ENCODE data around the gene GREB1. TPM values are rescaled to one million over a fixed set of nuclear protein-coding genes. Genes with fewer than 3 reads are reported as not detected.

Gene GREB1
- total RNA-seq, 1 experiment from 2014 or later, result 1.3 TPM

DNA sequence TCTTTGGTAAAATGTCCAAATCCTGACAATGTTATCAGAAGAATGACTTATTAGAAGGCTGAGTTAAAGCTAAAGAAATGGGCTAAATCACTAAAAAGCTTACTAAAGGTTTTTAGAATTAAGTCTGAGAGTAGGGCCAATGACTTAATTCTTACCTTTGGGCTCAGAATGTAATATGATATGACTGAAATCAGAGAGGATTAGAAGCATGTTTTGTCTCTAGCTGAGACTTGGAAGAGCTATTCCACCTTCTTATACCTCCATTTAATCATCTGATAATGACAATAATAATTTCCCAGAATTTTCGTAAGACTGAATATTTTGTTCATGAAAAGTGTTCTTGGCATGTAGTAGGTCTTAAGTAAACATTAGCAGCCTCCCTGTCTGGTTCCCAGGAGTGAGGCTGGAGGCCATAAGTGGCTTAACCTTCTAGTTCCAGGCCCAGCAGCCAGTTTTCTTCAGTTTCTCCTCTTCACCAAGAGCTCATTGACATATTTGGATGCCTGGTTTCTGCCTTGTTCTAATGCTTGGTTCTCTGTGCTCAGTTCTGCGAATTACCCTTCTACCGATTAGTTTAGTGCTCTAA lies 42.4 kb upstream of the GREB1 start:
- no peak for DNase-seq (ENCODE audit: low spot score)
- Histone ChIP-seq H3K27me3 (replicated peaks; ENCODE audit: insufficient read depth, low read depth, low read length, poor library complexity) (no peaks in the 10 kb centered on the region), H3K36me3 (ENCODE audit: insufficient read depth, low read length, poor library complexity, severe bottlenecking) (no peaks in the 10 kb centered on the region), H3K9me3 (ENCODE audit: low read depth, low read length, poor library complexity, severe bottlenecking) (no peaks in the 10 kb centered on the region), H3K27ac (ENCODE audit: low read depth, low read length, poor library complexity, severe bottlenecking) (no peak overlapping the region), H3K4me3 (ENCODE audit: low read depth, low read length, poor library complexity, severe bottlenecking) (no peak overlapping the region), H3K4me1 (ENCODE audit: insufficient read depth, low read length, poor library complexity, severe bottlenecking) (no peaks in the 10 kb centered on the region)
- TF ChIP-seq CTCF (conservative IDR thresholded peaks at IDR 0.05; ENCODE audit: low read depth, low read length), result no peak
- no peak for TF ChIP-seq EZH2 (IDR thresholded peaks at IDR 0.05; ENCODE audit: borderline replicate concordance, low read depth, low read length, poor library complexity, severe bottlenecking)
- ChIA-PET POLR2A (ENCODE audit: low non-redundant PET) (no interaction called here), CTCF (no interaction called here)
- intact Hi-C loops (cut with micrococcal nuclease; ENCODE audit: unreplicated experiment), result no loop called here
- BruUV-seq (replicated peaks), result no TSS peak

DNA sequence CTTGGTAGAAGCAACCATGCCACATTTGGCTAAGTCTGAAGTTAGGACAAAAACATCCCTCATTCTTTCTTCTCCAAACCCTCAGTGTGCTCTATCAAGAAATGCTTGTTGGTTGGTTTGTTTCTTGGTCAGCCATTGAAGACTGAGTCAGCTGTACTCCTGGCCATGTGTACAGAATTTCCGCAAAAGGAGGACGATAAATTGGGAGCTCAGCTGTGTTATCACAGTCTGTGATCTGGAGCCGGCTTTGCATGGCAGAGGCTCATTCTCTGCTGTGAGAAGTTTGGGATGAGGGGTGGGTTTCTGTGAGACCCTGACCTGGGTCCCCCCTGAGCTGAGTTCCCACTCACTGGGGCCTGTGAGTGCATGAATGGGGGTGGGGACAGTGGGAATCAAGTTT lies 41.6 kb upstream of the GREB1 start:
- Histone ChIP-seq H3K9me3 (ENCODE audit: low read depth, low read length, poor library complexity, severe bottlenecking) (no peaks in the 10 kb centered on the region), H3K27me3 (replicated peaks; ENCODE audit: insufficient read depth, low read depth, low read length, poor library complexity) (no peaks in the 10 kb centered on the region), H3K4me3 (ENCODE audit: low read depth, low read length, poor library complexity, severe bottlenecking) (no peak overlapping the region), H3K27ac (ENCODE audit: low read depth, low read length, poor library complexity, severe bottlenecking) (no peak overlapping the region), H3K36me3 (ENCODE audit: insufficient read depth, low read length, poor library complexity, severe bottlenecking) (no peaks in the 10 kb centered on the region), H3K4me1 (ENCODE audit: insufficient read depth, low read length, poor library complexity, severe bottlenecking) (no peaks in the 10 kb centered on the region)
- CTCF ChIA-PET, result no interaction called here
- DNase-seq (ENCODE audit: low spot score), result no peak
- intact Hi-C loops (cut with micrococcal nuclease; ENCODE audit: unreplicated experiment), result no loop called here
- TF ChIP-seq EZH2 (IDR thresholded peaks at IDR 0.05; ENCODE audit: borderline replicate concordance, low read depth, low read length, poor library complexity, severe bottlenecking) (no peak), CTCF (conservative IDR thresholded peaks at IDR 0.05; ENCODE audit: low read depth, low read length) (no peak)
- POLR2A ChIA-PET (ENCODE audit: low non-redundant PET), result no interaction called here
- no TSS peak for BruUV-seq (replicated peaks)

GRCh38 chr2:11492720-11493119 lies 41.1 kb upstream of the GREB1 start:
- DNase-seq (ENCODE audit: low spot score), result peak; percentile 23
- H3K36me3 ChIP-seq (ENCODE audit: insufficient read depth, low read length, poor library complexity, severe bottlenecking), result no peaks in the 10 kb centered on the region
- intact Hi-C loops (cut with micrococcal nuclease; ENCODE audit: unreplicated experiment), result no loop called here
- TF ChIP-seq EZH2 (IDR thresholded peaks at IDR 0.05; ENCODE audit: borderline replicate concordance, low read depth, low read length, poor library complexity, severe bottlenecking) (no peak), CTCF (conservative IDR thresholded peaks at IDR 0.05; ENCODE audit: low read depth, low read length) (no peak)
- no peaks in the 10 kb centered on the region for H3K9me3 ChIP-seq (ENCODE audit: low read depth, low read length, poor library complexity, severe bottlenecking)
- CTCF ChIA-PET, result no interaction called here
- H3K27ac ChIP-seq (ENCODE audit: low read depth, low read length, poor library complexity, severe bottlenecking), result no peak overlapping the region
- no peak overlapping the region for H3K4me3 ChIP-seq (ENCODE audit: low read depth, low read length, poor library complexity, severe bottlenecking)
- H3K4me1 ChIP-seq (ENCODE audit: insufficient read depth, low read length, poor library complexity, severe bottlenecking), result no peaks in the 10 kb centered on the region
- POLR2A ChIA-PET (ENCODE audit: low non-redundant PET), result no interaction called here
- H3K27me3 ChIP-seq (replicated peaks; ENCODE audit: insufficient read depth, low read depth, low read length, poor library complexity), result no peaks in the 10 kb centered on the region
- no TSS peak for BruUV-seq (replicated peaks)
